ENCODE data around the gene CEBPZOS. TPM values are rescaled to one million over a fixed set of nuclear protein-coding genes. Genes with fewer than 3 reads are reported as not detected.

Gene CEBPZOS
- total and polyA plus RNA-seq, 2 of the 8 experiments (the other 6 are each of a cell fraction or from before 2014, with no cell fraction given): 27.3 to 43.5 TPM

DNA sequence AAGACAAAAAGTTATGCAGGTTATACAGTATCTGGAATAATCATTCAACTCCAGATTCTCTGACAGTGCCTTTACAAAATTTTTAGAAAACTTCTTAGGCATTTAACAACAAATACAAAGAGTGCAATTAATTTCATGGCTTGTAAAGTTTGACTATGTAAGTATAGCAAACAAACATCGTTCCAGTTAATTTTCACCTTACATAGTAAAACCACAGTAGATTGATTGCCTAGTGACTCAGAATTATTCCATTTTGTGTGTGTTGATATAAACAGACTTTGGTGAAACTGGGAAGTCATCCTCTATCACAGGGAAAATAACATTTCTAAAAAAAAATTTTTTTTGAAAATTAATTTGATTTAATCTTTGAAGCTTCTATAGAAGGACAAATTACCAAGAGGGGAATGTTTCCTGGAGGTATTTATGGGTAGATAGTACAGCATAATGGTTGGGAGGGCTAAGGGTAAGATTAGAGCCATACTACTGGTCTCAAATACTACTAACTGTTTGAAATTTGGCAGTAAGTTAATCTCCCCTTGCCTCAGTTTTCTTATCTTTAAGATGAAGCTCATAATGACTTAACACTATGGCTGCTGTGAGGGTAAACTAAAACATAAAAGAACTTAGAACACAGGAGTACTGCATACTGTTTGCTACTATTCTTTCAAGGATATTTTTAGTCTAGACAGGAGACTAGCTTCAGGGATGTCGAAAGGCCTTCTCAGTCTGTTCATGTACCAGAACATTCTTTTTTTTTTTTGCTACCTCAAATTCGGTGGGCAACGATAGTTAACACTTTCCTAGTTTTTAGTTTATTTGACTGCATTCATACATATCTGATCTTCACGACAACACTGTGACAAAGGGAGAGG, 54.8 kb downstream of the CEBPZOS start:
- CTCF ChIA-PET (ENCODE audit: partially characterized antibody): interaction anchor here (0.7 to 5.2 kb wide), 4 partner anchors 63 to 94 kb away, joined by 3 to 23 read pairs (median 4); partner anchors contain the start of gene EIF2AK2

More for the DNA sequence above, 54.8 kb downstream of the CEBPZOS start:
- no peaks in the 10 kb centered on the region for H3K79me2 ChIP-seq (ENCODE audit: control insufficient read depth in 1 of 2, insufficient read depth in 2 of 2, low read length in 2 of 2)
- H2AFZ ChIP-seq (ENCODE audit: low read length): no peak overlapping the region
- H4K91ac ChIP-seq (replicated peaks; ENCODE audit: insufficient read length, low read length): no peak overlapping the region
- no peak overlapping the region for H3K27ac ChIP-seq (ENCODE audit: low read depth, low read length)
- WGBS, 2 experiments (ENCODE audit: extremely low coverage in 1 of 2, insufficient coverage in 1 of 2, insufficient read length in 1 of 2, insufficient replicate concordance in 2 of 2, low coverage in 1 of 2, low lambda C conversion rate in 2 of 2, missing lambda C conversion rate in 1 of 2): 96% methylated on average over 5 of the region's 5 CpGs; no CpG with 5 or more reads in 1 of the 2 experiments
- no peak overlapping the region for H2BK12ac ChIP-seq (ENCODE audit: low read depth, low read length)
- H3K79me1 ChIP-seq (ENCODE audit: low read depth, low read length): no peaks in the 10 kb centered on the region
- no peaks in the 10 kb centered on the region for H3K23me2 ChIP-seq (ENCODE audit: low read depth, low read length)
- H2BK20ac ChIP-seq (ENCODE audit: low read length): no peak overlapping the region
- no peaks in the 10 kb centered on the region for H3K27me3 ChIP-seq (replicated peaks in 1 of 4; ENCODE audit: control insufficient read depth in 3 of 4, extremely low read depth in 1 of 4, insufficient read depth in 3 of 4, low read length in 3 of 4)
- no peak overlapping the region for H2BK5ac ChIP-seq (ENCODE audit: low read depth, low read length)
- H3K4me1 ChIP-seq (replicated peaks in 1 of 4; ENCODE audit: control insufficient read depth in 3 of 4, insufficient read depth in 4 of 4, low read length in 3 of 4): no peaks in the 10 kb centered on the region
- H2BK120ac ChIP-seq (replicated peaks; ENCODE audit: low read depth, low read length): no peak overlapping the region
- H3K9me3 ChIP-seq (ENCODE audit: insufficient read depth in 2 of 2, low read depth in 1 of 2, low read length in 1 of 2): no peaks in the 10 kb centered on the region
- no peak overlapping the region for H3K4me2 ChIP-seq (ENCODE audit: insufficient read depth in 1 of 2, low read depth in 2 of 2, low read length in 2 of 2)
- no peaks in the 10 kb centered on the region for H4K20me1 ChIP-seq (replicated peaks in 1 of 2; ENCODE audit: control insufficient read depth in 1 of 2, insufficient read depth in 2 of 2, low read length in 2 of 2)
- H4K5ac ChIP-seq (ENCODE audit: insufficient read length, low read depth, low read length): no peak overlapping the region
- H4K8ac ChIP-seq (ENCODE audit: extremely low read depth, insufficient read depth, low read length): no peak overlapping the region
- no peak overlapping the region for H3K56ac ChIP-seq (replicated peaks; ENCODE audit: insufficient read length, low read depth, low read length)
- no peak overlapping the region for H3K14ac ChIP-seq (ENCODE audit: insufficient read length)
- no peak overlapping the region for H2AK5ac ChIP-seq (ENCODE audit: low read depth, low read length)
- no peak overlapping the region; a peak in 1 of 7 replicates for H3K9ac ChIP-seq (replicated peaks in 1 of 4; ENCODE audit: extremely low read depth in 1 of 4, low read depth in 3 of 4, low read length in 3 of 4)
- H3K36me3 ChIP-seq (ENCODE audit: control insufficient read depth in 2 of 4, insufficient read depth in 4 of 4, low read length in 3 of 4): peaks cover 20 to 97% (median 61%) of the 10 kb centered on the region in 4 experiments
- no peak overlapping the region for H3K23ac ChIP-seq (ENCODE audit: insufficient read length)
- no peak overlapping the region for H3K4me3 ChIP-seq (ENCODE audit: extremely low read depth in 1 of 4, insufficient read depth in 2 of 4, low read depth in 3 of 4, low read length in 4 of 4)
- H2BK15ac ChIP-seq (ENCODE audit: low read length): no peak overlapping the region
- TF ChIP-seq RBBP5 (IDR thresholded peaks at IDR 0.05; ENCODE audit: borderline replicate concordance, low read depth, low read length) (no peak), BCL11A (IDR thresholded peaks at IDR 0.05; ENCODE audit: low read depth in 2 of 2, low read length in 2 of 2) (no peak), EP300 (IDR thresholded peaks at IDR 0.05; ENCODE audit: borderline replicate concordance in 1 of 2, low read depth in 2 of 2, low read length in 2 of 2) (no peak), HDAC2 (IDR thresholded peaks at IDR 0.05; ENCODE audit: borderline replicate concordance in 1 of 2, low read depth in 2 of 2, low read length in 2 of 2) (no peak), MAFK (IDR thresholded peaks at IDR 0.05; ENCODE audit: low read depth, low read length) (no peak), JUN (IDR thresholded peaks at IDR 0.05; ENCODE audit: low read depth, low read length) (no peak)
- TF ChIP-seq, protein P1, sequence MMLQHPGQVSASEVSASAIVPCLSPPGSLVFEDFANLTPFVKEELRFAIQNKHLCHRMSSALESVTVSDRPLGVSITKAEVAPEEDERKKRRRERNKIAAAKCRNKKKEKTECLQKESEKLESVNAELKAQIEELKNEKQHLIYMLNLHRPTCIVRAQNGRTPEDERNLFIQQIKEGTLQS (IDR thresholded peaks at IDR 0.05; ENCODE audit: insufficient read depth, low read depth, low read length): no peak
- POLR2A ChIA-PET (ENCODE audit: partially characterized antibody): interaction anchor here (1.3 to 1.4 kb wide), 3 partner anchors 9 to 27 kb away, joined by 3 to 5 read pairs (median 3); no protein-coding TSS in a partner anchor
- DNase-seq (ENCODE audit: low read depth in 1 of 2, low spot score in 2 of 2): no peak
- no peak overlapping the region for H3K4ac ChIP-seq (replicated peaks; ENCODE audit: insufficient read length, low read depth, low read length)
- H3K18ac ChIP-seq (ENCODE audit: extremely low read depth, low read length): no peak overlapping the region
- FAIRE-seq: no peak

All from H1 (cell line).